Measurements from ENCODE around the gene PYCARD. TPM values are rescaled to one million over a fixed set of nuclear protein-coding genes. Genes with fewer than 3 reads are reported as not detected.

PYCARD gene
- total and polyA plus RNA-seq, 10 of the 15 experiments (the other 5 are each of a cell fraction or from before 2014, with no cell fraction given), result 5.1 to 106 (median 45.9) TPM

DNA sequence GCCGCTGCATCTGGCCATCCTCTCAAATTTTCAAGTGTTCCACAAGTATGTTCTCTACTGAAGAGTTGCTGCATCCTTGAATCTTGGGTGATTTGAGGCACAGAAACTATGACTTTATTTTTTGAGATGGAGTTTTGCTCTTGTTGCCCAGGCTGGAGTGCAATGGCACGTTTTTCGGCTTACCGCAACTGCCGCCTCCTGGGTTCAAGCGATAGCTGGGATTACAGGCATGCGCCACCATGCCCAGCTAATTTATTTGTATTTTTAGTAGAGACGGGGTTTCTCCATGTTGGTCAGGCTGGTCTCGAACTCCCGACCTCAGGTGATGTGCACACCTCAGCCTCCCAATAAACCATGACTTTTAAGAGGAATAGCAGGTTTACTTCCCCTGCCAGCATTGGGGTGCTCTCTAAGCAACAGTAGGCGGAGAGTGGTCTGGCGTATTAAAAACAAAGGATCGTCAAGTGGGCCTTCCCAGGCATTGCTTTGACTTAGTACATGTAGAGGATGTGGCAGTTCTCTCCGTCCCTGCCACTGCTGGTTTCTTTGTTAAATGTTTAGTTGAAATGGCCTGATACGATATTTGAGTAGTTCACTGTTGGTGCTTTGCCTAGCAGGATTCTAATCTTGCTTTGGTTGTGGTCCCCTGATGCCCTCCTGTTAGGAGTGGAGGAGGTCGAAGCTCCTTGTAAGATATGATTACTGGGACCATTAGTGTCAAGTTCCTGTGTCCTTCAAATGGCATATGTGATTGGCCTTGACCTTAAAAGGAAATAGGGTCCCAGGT, 9.5 kb downstream of the PYCARD start:
- WGBS (ENCODE audit: insufficient coverage, insufficient replicate concordance, low lambda C conversion rate, missing lambda C conversion rate), result 95% methylated on average over 16 of the region's 16 CpGs
- no TSS peak for BruUV-seq (replicated peaks)
- DNase-seq (ENCODE audit: low read depth, low spot score), result no peak
- Histone ChIP-seq H3K4me3 (no peak overlapping the region), H3K79me2 (ENCODE audit: control insufficient read depth, insufficient read depth, low read length) (peaks cover 13% of the 10 kb centered on the region), H2AFZ (ENCODE audit: control insufficient read depth, low read depth, low read length) (no peak overlapping the region), H3K9ac (ENCODE audit: control insufficient read depth, insufficient read depth, low read length) (no peak overlapping the region), H3K36me3 (ENCODE audit: control insufficient read depth in 2 of 2, insufficient read depth in 2 of 2, low read length in 1 of 2) (peaks cover 30 to 62% of the 10 kb centered on the region in 2 experiments), H3K9me3 (replicated peaks; ENCODE audit: control insufficient read depth, insufficient read depth, low read length) (no peaks in the 10 kb centered on the region), H3K27ac (ENCODE audit: control insufficient read depth, insufficient read depth) (no peak overlapping the region), H4K20me1 (ENCODE audit: control insufficient read depth, insufficient read depth) (no peaks in the 10 kb centered on the region), H3K27me3 (replicated peaks in 1 of 2; ENCODE audit: control insufficient read depth in 2 of 2, insufficient read depth in 2 of 2, low read length in 1 of 2) (no peaks in the 10 kb centered on the region), H3K4me2 (ENCODE audit: control insufficient read depth, insufficient read depth) (no peak overlapping the region), H3K4me1 (ENCODE audit: control insufficient read depth, insufficient read depth, low read length) (peaks cover 4% of the 10 kb centered on the region)
- in situ Hi-C loops (cut with MboI) (no loop called here), intact Hi-C loops (cut with micrococcal nuclease; ENCODE audit: unreplicated experiment) (no loop called here)
- CTCF ChIA-PET, result interaction anchor here (0.6 to 1.5 kb wide), 2 partner anchors 166 to 710 kb away, joined by 3 to 4 read pairs; no protein-coding TSS in a partner anchor
- no peak for FAIRE-seq
- peak; percentile 44 for TF ChIP-seq HDAC6 (IDR thresholded peaks at IDR 0.05; ENCODE audit: unreplicated experiment)
- TF ChIP-seq CBFB (IDR thresholded peaks at IDR 0.05; ENCODE audit: low read depth), result 0 out of 2 replicates have a peak, but pooled peaks have one; percentile 54
- peak; percentile 76 for TF ChIP-seq POLR2AphosphoS5 (IDR thresholded peaks at IDR 0.05; ENCODE audit: low read length)
- TF ChIP-seq MYB (IDR thresholded peaks at IDR 0.05; ENCODE audit: borderline replicate concordance, low read depth, low read length), result no peak
- POLR2A ChIA-PET, result interaction anchor here (0.5 to 0.9 kb wide), 5 partner anchors 9 to 197 kb away, joined by 3 to 12 read pairs (median 4); no protein-coding TSS in a partner anchor
- SMC1A ChIA-PET (ENCODE audit: uncharacterized antibody, unreplicated experiment), result no interaction called here
- no peak for ATAC-seq
- RAD21 ChIA-PET (ENCODE audit: unreplicated experiment), result no interaction called here

DNA sequence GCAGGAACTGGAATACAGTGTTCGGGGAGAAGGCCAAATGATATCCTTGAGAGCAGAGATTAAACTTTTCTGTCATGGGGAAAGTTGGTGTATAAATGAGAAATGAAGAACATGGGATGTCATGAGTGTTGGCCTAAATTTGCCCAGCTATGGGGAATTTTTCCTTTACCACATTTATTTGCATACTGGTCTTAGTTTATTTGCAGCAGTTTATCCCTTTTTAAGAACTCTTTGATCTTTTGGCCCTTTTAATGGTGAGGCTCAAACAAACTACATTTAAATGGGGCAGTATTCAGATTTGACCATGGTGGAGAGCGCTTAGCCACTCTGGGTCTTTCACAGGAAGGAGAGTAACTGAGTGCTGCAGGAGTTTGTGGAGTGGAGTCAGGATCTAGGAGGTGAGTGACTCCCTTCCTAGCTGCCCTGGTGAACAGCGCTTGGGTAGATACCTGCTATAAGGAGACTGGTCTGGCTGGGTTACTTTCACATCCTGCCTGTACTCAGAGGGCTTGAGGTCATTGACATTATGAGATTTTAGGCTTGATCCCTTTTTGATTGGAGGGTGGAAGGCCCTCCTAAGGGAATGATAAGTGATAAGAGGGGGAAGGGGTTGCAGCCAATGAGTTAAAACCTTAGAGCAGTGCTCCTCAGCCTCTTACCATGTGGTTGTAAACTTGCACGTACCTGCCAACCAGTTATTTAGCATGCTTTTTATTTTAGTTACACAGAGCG, 10.7 kb downstream of the PYCARD start:
- no peak overlapping the region for H3K27ac ChIP-seq (ENCODE audit: control insufficient read depth, insufficient read depth)
- no peaks in the 10 kb centered on the region for H3K9me3 ChIP-seq (replicated peaks; ENCODE audit: control insufficient read depth, insufficient read depth, low read length)
- FAIRE-seq, result no peak
- H3K27me3 ChIP-seq (replicated peaks in 1 of 2; ENCODE audit: control insufficient read depth in 2 of 2, insufficient read depth in 2 of 2, low read length in 1 of 2), result no peaks in the 10 kb centered on the region
- peak; percentile 17 for ATAC-seq
- CTCF ChIA-PET, result interaction anchor here (1.2 to 1.5 kb wide), 2 partner anchors 10 to 167 kb away, joined by 3 to 4 read pairs; no protein-coding TSS in a partner anchor
- H3K4me3 ChIP-seq, result no peak overlapping the region
- peaks cover 20% of the 10 kb centered on the region for H3K79me2 ChIP-seq (ENCODE audit: control insufficient read depth, insufficient read depth, low read length)
- no TSS peak for BruUV-seq (replicated peaks)
- H4K20me1 ChIP-seq (ENCODE audit: control insufficient read depth, insufficient read depth), result no peaks in the 10 kb centered on the region; the same call in 1 of the 2 replicates
- TF ChIP-seq BACH1 (IDR thresholded peaks at IDR 0.05; ENCODE audit: borderline replicate concordance), result peak; percentile 12; the same call in 1 of the 2 replicates
- TF ChIP-seq POLR2AphosphoS2 (IDR thresholded peaks at IDR 0.05; ENCODE audit: low read depth, low read length), result peak; percentile 74
- peak; percentile 63; the same call in 1 of the 3 replicates for TF ChIP-seq POU2F2 (IDR thresholded peaks at IDR 0.05; ENCODE audit: borderline replicate concordance, low read depth, low read length)
- TF ChIP-seq POLR2AphosphoS5 (IDR thresholded peaks at IDR 0.05; ENCODE audit: low read length), result peak; percentile 76
- peak; percentile 73 for TF ChIP-seq POLR2A (IDR thresholded peaks at IDR 0.05; ENCODE audit: low read depth, low read length)
- no peak for TF ChIP-seq WRNIP1 (IDR thresholded peaks at IDR 0.05; ENCODE audit: borderline replicate concordance, low read depth, low read length)
- no peak for TF ChIP-seq ZNF622 (IDR thresholded peaks at IDR 0.05)
- no peak for TF ChIP-seq SMAD1 (IDR thresholded peaks at IDR 0.05; ENCODE audit: low read depth, partially characterized antibody)
- peak; percentile 44; the same call in 1 of the 2 replicates for TF ChIP-seq SMAD5 (IDR thresholded peaks at IDR 0.05; ENCODE audit: low read depth)
- no peak for DNase-seq (ENCODE audit: low read depth, low spot score)
- RAD21 ChIA-PET (ENCODE audit: unreplicated experiment), result no interaction called here
- peaks cover 4% of the 10 kb centered on the region for H3K4me1 ChIP-seq (ENCODE audit: control insufficient read depth, insufficient read depth, low read length)
- H3K36me3 ChIP-seq (ENCODE audit: control insufficient read depth in 2 of 2, insufficient read depth in 2 of 2, low read length in 1 of 2), result peaks cover 35 to 73% of the 10 kb centered on the region in 2 experiments
- in situ Hi-C loops (cut with MboI) (no loop called here), intact Hi-C loops (cut with micrococcal nuclease; ENCODE audit: unreplicated experiment) (no loop called here)
- H3K4me2 ChIP-seq (ENCODE audit: control insufficient read depth, insufficient read depth), result no peak overlapping the region
- SMC1A ChIA-PET (ENCODE audit: uncharacterized antibody, unreplicated experiment), result interaction anchor here (0.7 kb wide), 2 partner anchors 12 to 159 kb away, joined by 3 to 4 read pairs; partner anchors contain the start of gene FUS
- WGBS (ENCODE audit: insufficient coverage, insufficient replicate concordance, low lambda C conversion rate, missing lambda C conversion rate), result 60% methylated on average over 5 of the region's 5 CpGs
- POLR2A ChIA-PET, result no interaction called here
- H3K9ac ChIP-seq (ENCODE audit: control insufficient read depth, insufficient read depth, low read length), result no peak overlapping the region
- H2AFZ ChIP-seq (ENCODE audit: control insufficient read depth, low read depth, low read length), result no peak overlapping the region
